Measurements from ENCODE around the gene KCNT1.

The KCNT1 gene

GRCh38 chr9:135769489-135770202, 67.7 kb downstream of the KCNT1 start:
- no peak for DNase-seq

- no peak for DNase-seq
Measured at GRCh38 chr9:135770203-135770535, 68.2 kb downstream of the KCNT1 start.

GRCh38 chr9:135770771-135771170, 68.8 kb downstream of the KCNT1 start:
- no peak for DNase-seq

GRCh38 chr9:135771401-135772051, 69.5 kb downstream of the KCNT1 start:
- DNase-seq = no peak

- DNase-seq = no peak
Measured at GRCh38 chr9:135772056-135772646, 70.2 kb downstream of the KCNT1 start.

GRCh38 chr9:135772702-135773493, 70.9 kb downstream of the KCNT1 start:
- no peak for DNase-seq

- no peak for DNase-seq
Measured at GRCh38 chr9:135773530-135774238, 71.7 kb downstream of the KCNT1 start.

- DNase-seq = no peak
Measured at GRCh38 chr9:135774239-135774747, 72.3 kb downstream of the KCNT1 start.

- DNase-seq = no peak
Measured at GRCh38 chr9:135774794-135775525, 73.0 kb downstream of the KCNT1 start.

GRCh38 chr9:135775911-135776310, 73.9 kb downstream of the KCNT1 start:
- DNase-seq = no peak

- DNase-seq = no peak
Measured at GRCh38 chr9:135776893-135777622, 75.1 kb downstream of the KCNT1 start.

- DNase-seq = no peak
Measured at GRCh38 chr9:135777623-135778177, 75.7 kb downstream of the KCNT1 start.

- no peak for DNase-seq
Measured at GRCh38 chr9:135778421-135778820, 76.4 kb downstream of the KCNT1 start.

GRCh38 chr9:135779571-135779970, 77.6 kb downstream of the KCNT1 start:
- DNase-seq = no peak

- DNase-seq = no peak
Measured at GRCh38 chr9:135780086-135780485, 78.1 kb downstream of the KCNT1 start.

GRCh38 chr9:135780626-135781025, 78.6 kb downstream of the KCNT1 start:
- DNase-seq = no peak

- no peak for DNase-seq
Measured at GRCh38 chr9:135782946-135783345, 81.0 kb downstream of the KCNT1 start.

GRCh38 chr9:135783540-135784245, 81.7 kb downstream of the KCNT1 start:
- no peak for DNase-seq

- DNase-seq = no peak
Measured at GRCh38 chr9:135785013-135785575, 83.1 kb downstream of the KCNT1 start.

- DNase-seq = no peak
Measured at GRCh38 chr9:135786146-135786690, 84.2 kb downstream of the KCNT1 start.
